DMS114 treated with DMSO at 0.1 percent for 48 hours (cell line): ENCODE results near the gene PIERCE2.
"Not testable (repeated sequence)": the region's sequence is repeated elsewhere in the genome, so short reads cannot be mapped to it uniquely, and the experiment has no call there.

Experiments used
- DNase-seq: peaks from one replicate; lab custom pipeline; 2025; ENCODE audit not compliant: unreplicated experiment; lab: John Stamatoyannopoulos, UW

PIERCE2 gene

DNA sequence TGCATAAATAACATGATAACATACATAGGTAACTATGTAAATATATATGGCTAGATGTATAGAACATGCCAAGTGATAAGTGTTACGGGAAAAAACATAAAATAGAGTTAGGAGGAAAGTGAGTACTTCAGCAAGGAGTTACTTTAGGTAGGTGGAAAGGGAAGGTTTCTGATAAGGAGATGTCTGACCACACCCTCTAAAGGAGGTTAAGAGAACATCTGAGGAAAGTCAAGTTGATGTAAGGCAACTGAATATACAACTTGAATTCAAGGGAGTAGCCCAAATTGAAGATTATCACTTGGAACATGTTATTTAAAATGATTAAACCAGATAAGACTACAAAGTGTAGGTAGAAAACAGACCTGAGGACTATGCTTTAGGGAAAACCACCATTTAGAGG is 13.8 kb downstream of the PIERCE2 start:
- no peak for DNase-seq

DNA sequence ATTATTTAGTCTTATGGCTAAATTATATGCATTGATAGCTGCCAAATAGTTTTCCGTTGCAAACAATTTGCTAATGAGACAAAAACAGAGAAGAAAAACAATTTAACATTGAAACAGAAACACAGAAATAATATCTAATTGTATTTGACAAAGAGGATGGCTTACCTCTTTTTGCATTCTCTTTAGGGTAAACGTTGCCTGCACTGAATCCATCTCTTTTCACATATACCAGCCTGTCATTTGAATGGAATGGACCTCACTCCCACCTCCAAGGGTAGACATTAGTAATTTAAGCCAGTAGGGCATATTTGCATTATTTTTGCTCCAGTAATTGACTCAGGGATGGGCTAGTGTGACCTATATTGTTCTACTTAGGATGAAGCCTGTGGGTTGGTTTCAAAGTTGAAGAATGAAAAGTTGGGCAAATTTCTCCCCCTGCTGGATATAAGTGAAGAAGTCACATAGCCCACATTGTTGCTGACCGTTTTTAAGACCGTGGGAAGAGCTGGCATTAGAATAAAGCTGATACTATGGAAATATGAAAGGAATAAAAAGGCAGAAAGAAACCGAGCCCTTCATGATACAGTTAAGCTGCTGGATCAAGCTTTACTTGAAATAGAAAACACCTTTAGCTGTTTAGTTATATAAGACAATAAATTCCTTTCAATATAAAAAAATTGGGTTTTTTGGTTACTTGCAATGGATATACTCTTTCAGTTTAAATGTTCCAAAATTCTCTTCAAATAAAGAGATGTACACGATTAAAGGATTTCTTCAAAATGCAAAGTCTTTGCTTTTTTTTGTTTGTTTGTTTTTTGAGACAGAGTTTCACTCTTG is 26.9 kb downstream of the PIERCE2 start:
- peak; percentile 75 for DNase-seq

DNA sequence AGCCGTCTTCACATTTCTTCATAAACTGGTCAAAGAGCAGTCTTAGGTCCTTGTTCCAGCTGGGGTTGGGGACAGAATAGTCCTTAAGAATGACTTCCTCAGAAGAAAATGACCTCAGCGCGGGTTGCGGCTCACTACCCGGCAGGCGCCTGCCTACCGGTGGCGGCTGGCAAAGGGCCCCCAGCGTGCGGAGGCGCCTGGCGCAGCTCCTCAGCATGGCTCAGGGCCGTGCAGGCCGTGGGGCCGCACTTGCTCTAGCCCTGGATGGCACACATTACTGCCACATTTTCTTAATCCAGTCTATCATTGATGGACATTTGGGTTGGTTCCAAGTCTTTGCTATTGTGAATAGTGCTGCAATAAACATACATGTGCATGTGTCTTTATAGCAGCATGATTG is 34.8 kb downstream of the PIERCE2 start:
- not testable (repeated sequence) for DNase-seq

DNA sequence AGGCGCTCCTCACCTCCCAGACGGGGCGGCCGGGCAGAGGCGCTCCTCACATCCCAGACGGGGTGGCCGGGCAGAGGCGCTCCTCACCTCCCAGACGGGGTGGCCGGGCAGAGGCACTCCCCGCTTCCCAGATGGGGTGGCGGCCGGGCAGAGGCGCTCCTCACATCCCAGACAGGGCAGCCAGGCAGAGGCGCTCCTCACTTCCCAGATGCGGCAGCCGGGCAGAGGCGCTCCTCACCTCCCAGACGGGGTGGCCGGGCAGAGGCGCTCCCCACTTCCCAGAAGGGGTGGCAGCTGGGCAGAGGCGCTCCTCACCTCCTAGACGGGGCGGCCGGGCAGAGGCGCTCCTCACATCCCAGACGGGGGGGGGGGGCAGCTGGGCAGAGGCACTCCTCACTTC is 37.6 kb downstream of the PIERCE2 start:
- not testable (repeated sequence) for DNase-seq

DNA sequence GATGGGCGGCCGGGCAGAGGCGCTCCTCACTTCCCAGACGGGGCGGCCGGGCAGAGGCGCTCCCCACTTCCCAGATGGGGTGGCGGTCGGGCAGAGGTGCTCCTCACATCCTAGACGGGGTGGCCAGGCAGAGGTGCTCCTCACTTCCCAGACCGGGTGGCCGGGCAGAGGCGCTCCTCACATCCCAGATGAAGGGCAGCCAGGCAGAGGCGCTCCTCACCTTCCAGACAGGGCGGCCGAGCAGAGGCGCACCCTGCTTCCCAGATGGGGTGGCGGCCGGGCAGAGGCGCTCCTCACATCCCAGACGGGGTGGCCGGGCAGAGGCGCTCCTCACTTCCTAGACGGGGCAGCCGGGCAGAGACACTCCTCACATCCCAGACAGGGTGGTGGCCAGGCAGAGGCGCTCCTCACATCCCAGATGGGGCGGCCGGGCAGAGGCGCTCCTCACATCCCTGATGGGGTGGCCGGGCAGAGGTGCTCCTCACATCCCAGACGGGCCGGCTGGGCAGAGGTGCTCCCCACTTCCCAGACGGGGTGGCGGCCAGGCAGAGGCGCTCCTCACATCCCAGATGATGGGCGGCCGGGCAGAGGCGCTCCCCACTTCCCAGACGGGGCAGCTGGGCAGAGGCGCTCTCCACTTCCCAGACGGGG is 38.2 kb downstream of the PIERCE2 start:
- not testable (repeated sequence) for DNase-seq

DNA sequence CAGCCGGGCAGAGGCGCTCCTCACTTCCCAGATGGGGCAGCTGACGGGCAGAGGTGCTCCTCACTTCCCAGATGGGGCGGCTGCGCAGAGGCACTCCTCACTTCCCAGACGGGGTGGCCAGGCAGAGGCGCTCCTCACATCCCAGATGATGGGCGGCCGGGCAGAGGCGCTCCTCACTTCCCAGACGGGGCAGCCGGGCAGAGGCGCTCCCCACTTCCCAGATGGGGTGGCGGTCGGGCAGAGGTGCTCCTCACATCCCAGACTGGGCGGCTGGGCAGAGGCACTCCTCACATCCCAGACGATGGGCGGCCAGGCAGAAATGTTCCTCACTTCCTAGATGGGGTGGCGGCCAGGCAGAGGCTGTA is 38.7 kb downstream of the PIERCE2 start:
- DNase-seq, result not testable (repeated sequence)

DNA sequence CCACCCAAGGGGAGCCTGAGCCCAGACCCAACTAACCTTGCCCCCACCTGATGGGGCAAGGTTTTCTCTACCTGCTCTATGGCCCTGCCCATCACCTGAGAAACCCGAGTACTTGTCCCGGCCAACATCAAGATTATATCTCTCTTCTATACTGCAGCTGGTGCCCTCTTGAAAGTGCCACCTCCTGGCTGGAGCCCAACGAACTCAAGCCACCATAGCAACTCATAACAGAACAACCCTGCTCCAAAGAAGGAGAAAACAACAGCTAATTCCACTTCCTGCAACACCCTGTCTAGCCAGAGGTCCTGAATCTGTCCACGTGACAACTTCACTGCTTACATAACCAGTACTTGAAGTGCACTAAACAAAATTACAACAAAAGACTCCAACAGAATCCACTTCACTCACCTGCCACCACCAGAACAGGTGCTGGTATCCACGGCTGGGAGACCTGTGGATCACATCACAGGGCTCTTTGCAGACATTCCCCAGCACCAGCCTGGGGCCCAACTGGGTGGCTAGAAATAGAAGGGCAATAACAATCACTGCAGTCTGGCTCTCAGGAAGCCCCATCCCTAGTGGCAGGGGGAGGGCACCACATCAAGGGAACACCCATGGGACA is 49.2 kb downstream of the PIERCE2 start:
- no peak for DNase-seq

DNA sequence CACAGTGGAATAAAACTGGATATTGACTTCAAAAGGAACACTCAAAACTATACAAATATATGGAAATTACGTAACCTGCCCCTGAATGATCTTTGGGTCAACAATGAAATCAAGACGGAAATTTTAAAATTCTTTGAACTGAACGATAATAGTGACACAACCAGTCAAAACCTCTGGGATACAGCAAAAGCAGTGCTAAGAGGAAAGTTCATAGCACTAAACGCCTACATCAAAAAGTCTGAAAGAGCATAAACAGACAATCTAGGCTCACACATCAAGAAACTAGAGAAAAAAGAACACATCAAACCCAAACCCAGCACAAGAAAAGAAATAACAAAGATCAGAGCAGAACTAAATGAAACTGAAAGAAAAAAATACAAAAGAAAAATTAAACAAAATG is 53.2 kb downstream of the PIERCE2 start:
- DNase-seq, result no peak

DNA sequence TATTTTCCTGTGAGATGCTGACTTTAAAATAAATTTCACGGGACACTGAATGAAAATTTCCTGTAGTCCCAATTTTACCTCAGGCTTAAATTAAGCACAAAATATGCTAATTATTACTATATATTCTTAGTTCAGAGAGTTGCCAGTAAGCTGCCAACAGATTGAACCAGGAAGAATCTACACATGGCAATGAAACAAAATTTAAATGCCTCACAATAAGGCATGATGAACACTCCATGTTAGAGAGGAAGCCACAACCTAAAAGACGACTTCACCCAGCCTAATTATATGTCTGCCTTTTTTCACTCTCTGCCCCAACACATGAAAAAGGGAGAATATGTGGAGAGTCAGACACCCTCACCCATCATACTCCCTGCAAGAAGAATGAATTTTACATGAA is 60.0 kb downstream of the PIERCE2 start:
- no peak for DNase-seq
